LNCaP clone FGC (cell line): Measurements from ENCODE around the gene VAC14.

Experiments
- DNase-seq: peaks from one replicate; pipeline ENCODE4 v3.0.0-alpha.2; 2011; ENCODE audit warnings: low read depth
- H3K4me3 ChIP-seq: 2 replicates; pipeline ENCODE4 v1.5.1; 2011; ENCODE audit warnings: mild to moderate bottlenecking, low read depth, low read length, control low read depth
- TF ChIP-seq, protein P1 (sequence below): IDR thresholded peaks from 2 replicates; pipeline ENCODE4 v1.5.1; 2012; ENCODE audit warnings: mild to moderate bottlenecking; ENCODE audit not compliant: control insufficient read depth, insufficient read depth; ENCODE audit errors: extremely low read depth

The VAC14 gene

DNA sequence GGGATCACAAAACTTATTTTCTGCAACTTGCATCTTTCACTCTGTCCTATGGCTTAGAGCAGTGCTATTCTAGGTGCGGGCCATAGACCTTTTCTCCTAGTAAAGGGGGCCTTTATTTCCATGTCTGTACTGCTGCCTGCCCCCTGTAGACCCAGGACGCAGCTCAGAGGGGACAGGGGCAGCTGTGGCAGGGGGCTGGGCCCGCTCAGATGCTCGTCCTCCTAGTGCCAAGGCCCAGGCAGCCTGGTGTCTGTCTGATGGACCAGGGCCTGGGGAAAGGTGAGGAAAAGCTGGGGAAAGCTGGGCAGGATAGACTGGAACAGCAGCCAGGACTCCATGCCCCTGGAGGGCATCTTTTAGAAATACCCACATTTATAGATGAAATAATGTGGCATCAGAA, 25.6 kb downstream of the VAC14 start:
- no peak for DNase-seq
- TF ChIP-seq, protein P1, sequence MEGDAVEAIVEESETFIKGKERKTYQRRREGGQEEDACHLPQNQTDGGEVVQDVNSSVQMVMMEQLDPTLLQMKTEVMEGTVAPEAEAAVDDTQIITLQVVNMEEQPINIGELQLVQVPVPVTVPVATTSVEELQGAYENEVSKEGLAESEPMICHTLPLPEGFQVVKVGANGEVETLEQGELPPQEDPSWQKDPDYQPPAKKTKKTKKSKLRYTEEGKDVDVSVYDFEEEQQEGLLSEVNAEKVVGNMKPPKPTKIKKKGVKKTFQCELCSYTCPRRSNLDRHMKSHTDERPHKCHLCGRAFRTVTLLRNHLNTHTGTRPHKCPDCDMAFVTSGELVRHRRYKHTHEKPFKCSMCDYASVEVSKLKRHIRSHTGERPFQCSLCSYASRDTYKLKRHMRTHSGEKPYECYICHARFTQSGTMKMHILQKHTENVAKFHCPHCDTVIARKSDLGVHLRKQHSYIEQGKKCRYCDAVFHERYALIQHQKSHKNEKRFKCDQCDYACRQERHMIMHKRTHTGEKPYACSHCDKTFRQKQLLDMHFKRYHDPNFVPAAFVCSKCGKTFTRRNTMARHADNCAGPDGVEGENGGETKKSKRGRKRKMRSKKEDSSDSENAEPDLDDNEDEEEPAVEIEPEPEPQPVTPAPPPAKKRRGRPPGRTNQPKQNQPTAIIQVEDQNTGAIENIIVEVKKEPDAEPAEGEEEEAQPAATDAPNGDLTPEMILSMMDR: no peak
- H3K4me3 ChIP-seq: no peak overlapping the region

DNA sequence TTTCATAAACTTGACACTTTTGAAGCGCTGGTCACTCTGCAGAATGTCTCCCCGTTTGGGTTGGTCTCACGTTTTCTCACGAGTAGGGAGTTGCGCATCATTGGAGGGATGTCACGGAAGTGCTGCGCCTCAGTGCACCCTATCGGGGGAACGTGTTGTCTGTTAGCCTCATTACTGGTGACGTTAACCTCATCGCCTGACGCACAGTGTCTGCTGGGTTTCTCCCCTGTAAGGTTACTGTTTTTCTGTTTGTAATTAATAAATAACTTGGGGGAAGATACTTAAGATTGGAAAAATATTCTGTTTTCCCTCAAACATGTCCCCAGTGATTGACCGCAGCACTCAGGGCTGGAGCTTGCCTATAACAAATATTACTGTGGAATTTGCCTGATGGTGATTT, 26.7 kb downstream of the VAC14 start:
- TF ChIP-seq, protein P1: no peak
- no peak for DNase-seq
- H3K4me3 ChIP-seq: no peak overlapping the region

DNA sequence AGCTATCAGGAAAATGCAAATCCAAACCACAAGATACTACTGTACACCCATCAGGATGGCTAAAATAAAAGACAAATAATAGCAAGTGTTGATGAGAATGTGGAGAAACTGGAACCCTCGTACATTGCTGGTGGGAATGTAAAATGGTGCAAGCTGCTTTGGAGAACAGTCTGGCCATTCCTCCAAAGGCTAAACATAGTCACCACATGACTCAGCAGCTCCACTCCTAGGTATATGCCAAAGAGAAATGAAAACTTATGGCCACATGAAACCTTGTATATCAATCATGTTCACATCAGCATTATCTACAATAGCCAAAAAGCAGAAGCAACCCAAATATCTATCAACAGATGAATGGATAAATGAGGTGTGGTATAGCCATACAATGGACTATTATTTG, 28.5 kb downstream of the VAC14 start:
- no peak for DNase-seq
- TF ChIP-seq, protein P1: no peak
- H3K4me3 ChIP-seq: no peak overlapping the region

DNA sequence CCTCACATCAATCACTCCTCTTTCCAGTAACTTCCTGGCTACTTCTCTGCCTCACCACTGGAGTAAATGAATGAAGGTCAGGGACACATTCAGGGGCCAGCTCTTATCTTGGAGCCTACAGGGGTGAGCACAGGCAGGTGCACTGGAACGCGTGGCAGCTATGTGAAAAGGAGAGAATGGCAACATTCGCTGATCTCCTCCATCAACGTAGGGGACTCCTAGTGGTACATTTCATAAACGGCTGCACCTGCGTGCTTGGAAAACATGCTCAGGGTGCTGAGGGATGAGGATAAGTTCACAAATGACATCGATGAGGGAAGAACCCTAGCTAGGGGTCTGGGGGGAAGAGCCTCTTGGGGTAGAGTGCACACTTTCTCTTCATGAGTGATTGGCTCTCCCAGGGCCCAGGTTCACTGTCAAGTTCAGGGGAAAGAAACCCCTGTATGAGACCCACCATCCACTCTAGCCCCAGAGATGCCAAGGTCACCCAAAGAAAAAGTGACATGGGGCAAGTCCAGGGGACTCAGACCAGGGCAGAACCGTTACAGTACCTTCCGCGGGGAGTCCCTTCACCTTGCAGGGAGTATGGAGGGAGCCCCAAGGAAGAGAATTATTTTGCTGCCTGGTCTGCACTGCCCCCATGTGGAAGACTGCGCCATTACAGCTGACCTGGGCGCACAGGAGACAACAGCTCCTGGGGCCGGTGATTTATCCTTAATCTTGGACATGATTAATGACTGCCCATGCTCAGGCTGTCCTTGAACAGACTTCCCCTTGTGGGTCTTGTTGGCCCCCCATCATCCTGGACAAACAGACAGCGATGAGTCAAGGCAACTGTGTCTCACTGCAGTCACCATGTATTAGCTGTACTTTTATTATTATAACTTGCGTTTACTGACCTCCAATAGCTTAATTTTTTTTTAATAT, 30.1 kb downstream of the VAC14 start:
- H3K4me3 ChIP-seq: no peak overlapping the region
- DNase-seq: no peak
- TF ChIP-seq, protein P1: peak; percentile 94

DNA sequence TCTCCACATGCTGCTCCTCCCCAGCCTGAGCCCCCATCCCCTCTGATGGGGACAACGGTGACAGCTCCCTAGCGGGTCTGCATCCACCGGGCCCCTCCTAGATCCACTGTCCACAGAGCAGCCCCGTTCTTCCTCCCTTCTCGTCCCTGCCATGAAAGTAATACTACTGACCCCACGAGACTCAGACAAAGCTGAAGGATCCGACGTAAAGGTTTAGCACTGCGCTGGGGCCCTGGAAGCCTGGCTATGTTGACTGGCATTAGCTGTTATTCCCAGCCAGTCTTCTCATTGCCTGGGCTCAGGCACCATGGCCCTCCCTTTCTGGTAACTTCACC, 30.7 kb downstream of the VAC14 start:
- no peak for DNase-seq
- H3K4me3 ChIP-seq: no peak overlapping the region
- TF ChIP-seq, protein P1: no peak

DNA sequence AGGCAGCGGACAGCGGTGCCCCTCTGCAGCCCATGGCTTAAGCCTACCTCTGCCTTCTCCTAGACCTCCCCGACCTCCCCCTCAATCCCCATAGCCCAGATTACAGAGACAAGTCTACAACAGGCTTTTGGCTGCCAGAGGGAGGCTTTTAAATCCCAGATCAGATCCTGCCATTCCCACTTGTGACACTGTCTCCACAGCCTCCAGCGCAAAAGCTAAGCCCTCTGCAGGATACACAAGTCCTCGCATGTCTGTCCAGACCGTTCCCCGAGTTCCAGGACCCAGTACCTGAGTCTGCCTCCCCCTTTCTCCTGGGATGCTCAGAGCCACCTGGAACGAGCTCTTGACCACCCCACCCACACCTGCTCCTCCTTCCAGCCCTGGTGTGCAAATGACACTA, 31.2 kb downstream of the VAC14 start:
- TF ChIP-seq, protein P1: no peak
- DNase-seq: no peak
- H3K4me3 ChIP-seq: no peak overlapping the region

DNA sequence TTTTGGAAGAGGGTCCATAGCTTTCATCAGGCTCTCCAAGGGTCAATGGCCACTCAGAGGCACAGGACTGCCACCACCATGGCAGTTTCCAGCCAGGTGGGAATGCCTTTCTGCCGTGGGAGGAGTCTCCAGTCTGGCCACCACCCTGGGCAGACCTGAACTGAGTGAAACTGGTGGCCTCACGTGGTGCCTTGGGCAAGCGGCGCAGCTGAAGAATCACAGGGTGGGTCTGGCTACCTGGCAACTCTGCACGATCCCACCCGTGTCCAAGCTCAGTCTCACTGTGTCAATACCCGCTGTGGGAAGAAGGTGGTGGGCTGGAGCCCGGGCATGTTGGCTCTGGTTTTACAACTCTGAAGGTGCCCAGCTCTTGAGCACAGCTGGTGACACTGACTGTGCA, 31.8 kb downstream of the VAC14 start:
- H3K4me3 ChIP-seq: no peak overlapping the region
- TF ChIP-seq, protein P1: no peak
- DNase-seq: no peak
